ENCODE results near the gene CLDN16.

DNA sequence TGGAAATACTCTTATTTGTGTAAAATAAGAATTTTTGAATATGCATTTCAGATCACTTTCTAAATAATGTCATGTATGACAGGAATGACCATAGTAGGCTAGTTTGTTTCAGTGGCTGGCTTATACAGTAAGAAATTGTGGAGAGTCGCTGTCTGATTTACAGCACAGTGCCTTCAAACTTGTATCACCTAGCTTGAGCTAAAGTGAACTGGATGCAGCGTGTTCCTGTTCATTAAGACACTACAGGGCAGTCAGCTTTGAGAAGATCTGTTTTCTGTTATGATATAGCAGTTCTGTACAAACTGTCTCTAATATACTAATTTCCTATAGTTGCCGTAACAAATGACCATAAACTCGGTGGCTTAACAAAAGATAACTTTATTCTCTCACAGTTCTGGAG lies 9.9 kb downstream of the CLDN16 start:
- TF ChIP-seq, protein P1, sequence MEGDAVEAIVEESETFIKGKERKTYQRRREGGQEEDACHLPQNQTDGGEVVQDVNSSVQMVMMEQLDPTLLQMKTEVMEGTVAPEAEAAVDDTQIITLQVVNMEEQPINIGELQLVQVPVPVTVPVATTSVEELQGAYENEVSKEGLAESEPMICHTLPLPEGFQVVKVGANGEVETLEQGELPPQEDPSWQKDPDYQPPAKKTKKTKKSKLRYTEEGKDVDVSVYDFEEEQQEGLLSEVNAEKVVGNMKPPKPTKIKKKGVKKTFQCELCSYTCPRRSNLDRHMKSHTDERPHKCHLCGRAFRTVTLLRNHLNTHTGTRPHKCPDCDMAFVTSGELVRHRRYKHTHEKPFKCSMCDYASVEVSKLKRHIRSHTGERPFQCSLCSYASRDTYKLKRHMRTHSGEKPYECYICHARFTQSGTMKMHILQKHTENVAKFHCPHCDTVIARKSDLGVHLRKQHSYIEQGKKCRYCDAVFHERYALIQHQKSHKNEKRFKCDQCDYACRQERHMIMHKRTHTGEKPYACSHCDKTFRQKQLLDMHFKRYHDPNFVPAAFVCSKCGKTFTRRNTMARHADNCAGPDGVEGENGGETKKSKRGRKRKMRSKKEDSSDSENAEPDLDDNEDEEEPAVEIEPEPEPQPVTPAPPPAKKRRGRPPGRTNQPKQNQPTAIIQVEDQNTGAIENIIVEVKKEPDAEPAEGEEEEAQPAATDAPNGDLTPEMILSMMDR (IDR thresholded peaks at IDR 0.05): no peak
- no peak for TF ChIP-seq POLR2AphosphoS5 (IDR thresholded peaks at IDR 0.05)

Data from prostate gland (tissue), 2 donors.